PC-3 (cell line): Measurements from ENCODE around the gene C5orf47. TPM values are rescaled to one million over a fixed set of nuclear protein-coding genes. Genes with fewer than 3 reads are reported as not detected.

ENCODE experiments used
- ATAC-seq: fragments of 200-7000 bp; cut with Tn5 transposase; 2 replicates; pipeline ENCODE4 v1.9.1; 2020; ENCODE audit warnings: mild to moderate bottlenecking, moderate library complexity
- BruUV-seq: library from RNA; stranded (reverse); fragments of 400-500 nt; replicated peaks from 2 replicates; lab custom pipeline; 2021; lab: Mats Ljungman, UMichigan
- CTCF ChIA-PET: fragments of 300-600 bp; sonication (Branson Sonifier 250); formaldehyde crosslinking; loops from one replicate; lab custom pipeline; 2022; ENCODE audit warnings: antibody characterized with exemption; lab: Charles Lee
- POLR2A ChIA-PET: fragments of 300-600 bp; sonication (Branson Sonifier 250); formaldehyde crosslinking; loops from one replicate; lab custom pipeline; 2022; ENCODE audit warnings: antibody characterized with exemption; ENCODE audit not compliant: unreplicated experiment; lab: Charles Lee
- DNase-seq: peaks from one replicate; pipeline ENCODE4 v3.0.0-alpha.2; 2015
- H2AFZ ChIP-seq: fragments of 300-600 bp; sonication (generic); 2 replicates; pipeline ENCODE4 v1.6.0; 2016; ENCODE audit warnings: antibody characterized with exemption, low read length
- H3F3A ChIP-seq: fragments of 300-600 bp; sonication (generic); one replicate; pipeline ENCODE4 v1.6.0; 2017; ENCODE audit warnings: antibody characterized with exemption, low read length, control low read depth, mild to moderate bottlenecking; ENCODE audit not compliant: unreplicated experiment
- H3K27ac ChIP-seq: fragments of 300-600 bp; sonication (generic); 2 replicates; pipeline ENCODE4 v1.5.1; 2016; ENCODE audit warnings: mild to moderate bottlenecking, low read length
- H3K27me3 ChIP-seq: fragments of 300-600 bp; sonication (generic); 2 replicates; pipeline ENCODE4 v1.6.1; 2016; ENCODE audit warnings: low read length, mixed read lengths
- H3K36me3 ChIP-seq: fragments of 300-600 bp; sonication (generic); 2 replicates; pipeline ENCODE4 v1.6.1; 2016; ENCODE audit warnings: low read depth, mixed run types, low read length, mixed read lengths
- H3K4me1 ChIP-seq: fragments of 300-600 bp; sonication (generic); 2 replicates; pipeline ENCODE4 v1.5.1; 2016; ENCODE audit warnings: low read length; ENCODE audit not compliant: insufficient read depth
- H3K4me2 ChIP-seq: fragments of 300-600 bp; sonication (generic); 2 replicates; pipeline ENCODE4 v1.6.0; 2016; ENCODE audit warnings: low read length
- H3K4me3 ChIP-seq: fragments of 300-600 bp; sonication (generic); 2 replicates; pipeline ENCODE4 v1.5.1; 2016; ENCODE audit warnings: mild to moderate bottlenecking, low read length, mixed read lengths
- H3K79me2 ChIP-seq: fragments of 300-600 bp; sonication (generic); 2 replicates; pipeline ENCODE4 v1.6.1; 2017; ENCODE audit warnings: low read length, mixed read lengths
- H3K9ac ChIP-seq: fragments of 300-600 bp; sonication (generic); 2 replicates; pipeline ENCODE4 v1.6.0; 2016; ENCODE audit warnings: mild to moderate bottlenecking, low read length
- H3K9me2 ChIP-seq: fragments of 300-600 bp; sonication (generic); replicated peaks from 2 replicates; pipeline ENCODE4 v1.6.1; 2016; ENCODE audit warnings: mixed run types, low read length, mixed read lengths
- H3K9me3 ChIP-seq: fragments of 300-600 bp; sonication (generic); 2 replicates; pipeline ENCODE4 v1.6.1; 2016; ENCODE audit warnings: low read length, mixed read lengths
- H4K20me1 ChIP-seq: fragments of 300-600 bp; sonication (generic); 2 replicates; pipeline ENCODE4 v1.6.1; 2016; ENCODE audit warnings: low read length, mixed read lengths
- CTCF ChIP-seq: fragments of 300-600 bp; sonication (generic); conservative IDR thresholded peaks from 2 replicates; pipeline ENCODE4 v1.5.1; 2017; ENCODE audit warnings: antibody characterized with exemption, low read depth, mild to moderate bottlenecking, low read length
- EZH2 ChIP-seq: fragments of 300-600 bp; sonication (generic); IDR thresholded peaks from one replicate; pipeline ENCODE4 v1.6.1; 2017; ENCODE audit warnings: antibody characterized with exemption, mild to moderate bottlenecking, low read length; ENCODE audit not compliant: unreplicated experiment
- EZH2phosphoT487 ChIP-seq: fragments of 300-600 bp; sonication (generic); IDR thresholded peaks from 2 replicates; pipeline ENCODE4 v1.6.1; 2018; ENCODE audit warnings: mild to moderate bottlenecking, antibody characterized with exemption, low read length, borderline replicate concordance
- intact Hi-C: fragments of 100-400 bp; cut with micrococcal nuclease; formaldehyde crosslinking; loops from 2 replicates; pipeline ENCODE4 v1.9.0; 2023
- total RNA-seq: library from RNA; depleted of rRNA; stranded (reverse); fragments of >200 nt; gene quantifications from 2 replicates; pipeline ENCODE4 v1.2.3, GENCODE V29; 2014

The C5orf47 gene
- total RNA-seq, 1 experiment from 2014 or later: not detected

DNA sequence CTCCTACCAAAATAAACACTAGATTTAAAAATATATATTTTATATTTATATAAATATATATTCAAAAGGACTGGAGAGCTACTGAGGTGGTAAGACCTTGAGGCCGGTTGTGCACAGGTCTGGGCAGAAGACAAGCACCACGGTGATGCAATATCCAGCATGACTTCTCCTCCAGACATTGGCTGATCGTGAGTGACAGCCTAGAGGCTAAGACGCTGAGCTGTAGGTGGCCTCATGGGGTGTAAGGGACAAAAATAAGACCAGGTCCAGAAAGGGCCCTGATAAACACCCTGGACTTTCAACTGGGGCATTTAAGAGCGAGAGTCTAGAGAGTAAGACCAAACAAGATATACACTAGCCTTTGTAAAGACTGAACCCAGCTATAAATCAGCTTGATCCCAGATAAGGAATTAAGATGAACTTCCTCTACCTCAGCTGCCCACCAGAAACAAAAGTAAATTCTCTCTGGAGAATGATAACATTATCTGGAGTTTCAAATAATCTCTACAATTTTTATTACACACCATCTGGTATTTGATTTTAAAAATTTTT, 14.2 kb upstream of the C5orf47 start:
- intact Hi-C loops: no loop called here
- Histone ChIP-seq H3K36me3 (no peaks in the 10 kb centered on the region), H3K9me2 (no peaks in the 10 kb centered on the region), H3K4me2 (no peak overlapping the region), H2AFZ (no peak overlapping the region), H3K27ac (no peak overlapping the region), H3K4me3 (no peak overlapping the region), H4K20me1 (no peaks in the 10 kb centered on the region), H3K9ac (no peak overlapping the region), H3K79me2 (no peaks in the 10 kb centered on the region), H3K9me3 (no peaks in the 10 kb centered on the region), H3K27me3 (no peaks in the 10 kb centered on the region), H3K4me1 (peaks cover 22% of the 10 kb centered on the region), H3F3A (no peaks in the 10 kb centered on the region)
- DNase-seq (no peak), ATAC-seq (no peak)
- BruUV-seq: no TSS peak
- no peak for TF ChIP-seq EZH2phosphoT487
- no peak for TF ChIP-seq CTCF
- no peak for TF ChIP-seq EZH2
- ChIA-PET CTCF (interaction anchor here (0.7 to 2.2 kb wide), 2 partner anchors 11 to 12 kb away, joined by 3 to 15 read pairs; no protein-coding TSS in a partner anchor), POLR2A (interaction anchor here (0.6 kb wide), 3 partner anchors 8 to 1021 kb away, joined by 3 to 4 read pairs (median 4); no protein-coding TSS in a partner anchor)

DNA sequence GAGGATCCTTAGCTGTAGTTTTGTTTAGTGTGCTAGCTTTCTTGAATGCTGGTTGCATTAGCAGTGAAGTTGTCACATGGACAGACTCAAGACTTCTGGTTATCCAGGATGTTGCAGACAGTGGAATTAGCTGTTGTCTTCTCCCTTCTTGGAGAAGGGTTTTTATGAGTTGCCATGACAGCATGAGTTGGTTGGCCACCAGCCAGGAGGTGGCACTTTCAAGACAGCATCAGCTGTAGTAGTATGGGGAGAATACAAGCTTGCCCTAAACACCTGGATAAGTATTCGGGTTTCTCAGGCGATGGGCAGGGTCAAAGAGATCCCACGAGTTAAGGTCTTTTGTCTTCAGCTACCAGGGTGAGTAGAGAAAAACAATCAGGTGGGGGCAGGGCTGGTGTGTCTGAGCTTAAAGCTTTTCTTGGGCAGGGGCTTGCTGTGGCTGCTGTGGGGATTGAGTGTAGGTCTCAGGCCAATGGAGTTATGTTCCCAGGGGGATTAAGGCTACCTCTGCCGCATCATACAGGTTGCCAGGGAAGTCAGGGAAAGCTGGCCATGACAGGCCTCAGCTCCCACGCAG, 7.7 kb upstream of the C5orf47 start:
- H4K20me1 ChIP-seq: no peaks in the 10 kb centered on the region
- POLR2A ChIA-PET: no interaction called here
- no peaks in the 10 kb centered on the region for H3K79me2 ChIP-seq
- intact Hi-C loops: no loop called here
- DNase-seq (peak; percentile 48), ATAC-seq (peak; percentile 11; the same call in 1 of the 2 replicates)
- no peaks in the 10 kb centered on the region for H3F3A ChIP-seq
- no peak overlapping the region for H3K27ac ChIP-seq
- no peaks in the 10 kb centered on the region for H3K27me3 ChIP-seq
- H3K9me3 ChIP-seq: no peaks in the 10 kb centered on the region
- H3K4me1 ChIP-seq: no peaks in the 10 kb centered on the region
- BruUV-seq: no TSS peak
- no peaks in the 10 kb centered on the region for H3K36me3 ChIP-seq
- no peak overlapping the region for H3K4me2 ChIP-seq
- no peak overlapping the region for H2AFZ ChIP-seq
- H3K9ac ChIP-seq: no peak overlapping the region
- no peak overlapping the region for H3K4me3 ChIP-seq
- CTCF ChIA-PET: no interaction called here
- H3K9me2 ChIP-seq: no peaks in the 10 kb centered on the region
- TF ChIP-seq CTCF (no peak), EZH2 (no peak), EZH2phosphoT487 (no peak)

GRCh38 chr5:173984218-173984617, 4.8 kb upstream of the C5orf47 start:
- intact Hi-C loops: loop anchor here (1.0 to 2.0 kb wide), 3 partner anchors 61 to 690 kb away; partner anchors contain the start of gene NSG2
- Histone ChIP-seq H3K9ac (no peak overlapping the region), H3F3A (no peaks in the 10 kb centered on the region), H3K79me2 (no peaks in the 10 kb centered on the region), H3K4me1 (no peaks in the 10 kb centered on the region), H3K9me3 (no peaks in the 10 kb centered on the region), H3K36me3 (no peaks in the 10 kb centered on the region), H4K20me1 (no peaks in the 10 kb centered on the region), H2AFZ (no peak overlapping the region), H3K4me3 (no peak overlapping the region), H3K9me2 (no peaks in the 10 kb centered on the region), H3K27ac (no peak overlapping the region), H3K27me3 (no peaks in the 10 kb centered on the region), H3K4me2 (no peak overlapping the region)
- no TSS peak for BruUV-seq
- ATAC-seq: peak; percentile 97
- ChIA-PET CTCF (interaction anchor here (0.6 to 1.8 kb wide), 4 partner anchors 11 to 690 kb away, joined by 4 to 10 read pairs (median 4); partner anchors contain the start of gene BOD1), POLR2A (no interaction called here)
- peak; percentile 76 for DNase-seq
- no peak for TF ChIP-seq EZH2phosphoT487
- peak; percentile 94 for TF ChIP-seq CTCF
- no peak for TF ChIP-seq EZH2
